IPS-20b (cell line): ENCODE data around the gene SERPINB13.

ENCODE experiments used
- H3K27ac ChIP-seq: one replicate; pipeline ENCODE4 v1.5.1; 2013; ENCODE audit warnings: low read length
- H3K27me3 ChIP-seq: 2 replicates; pipeline ENCODE4 v1.6.1; 2013; ENCODE audit warnings: mild to moderate bottlenecking, low read length, inconsistent platforms; ENCODE audit not compliant: insufficient read depth
- H3K36me3 ChIP-seq: 2 replicates; pipeline ENCODE4 v1.6.1; 2013; ENCODE audit warnings: low read depth, mild to moderate bottlenecking, inconsistent platforms, low read length, moderate library complexity; ENCODE audit not compliant: insufficient read depth
- H3K4me1 ChIP-seq: 2 replicates; pipeline ENCODE4 v1.6.1; 2013; ENCODE audit warnings: mild to moderate bottlenecking, control low read depth, inconsistent platforms, low read length, moderate library complexity; ENCODE audit not compliant: insufficient read depth
- H3K4me3 ChIP-seq: 2 replicates; pipeline ENCODE4 v1.5.1; 2013; ENCODE audit warnings: mild to moderate bottlenecking, low read length, inconsistent platforms
- H3K9ac ChIP-seq: 2 replicates; pipeline ENCODE4 v1.6.1; 2013; ENCODE audit warnings: low read depth, mild to moderate bottlenecking, inconsistent platforms, low read length, moderate library complexity
- H3K9me3 ChIP-seq: 2 replicates; pipeline ENCODE4 v1.6.1; 2013; ENCODE audit warnings: mild to moderate bottlenecking, low read depth, low read length, inconsistent platforms; ENCODE audit not compliant: insufficient read depth

Gene SERPINB13

DNA sequence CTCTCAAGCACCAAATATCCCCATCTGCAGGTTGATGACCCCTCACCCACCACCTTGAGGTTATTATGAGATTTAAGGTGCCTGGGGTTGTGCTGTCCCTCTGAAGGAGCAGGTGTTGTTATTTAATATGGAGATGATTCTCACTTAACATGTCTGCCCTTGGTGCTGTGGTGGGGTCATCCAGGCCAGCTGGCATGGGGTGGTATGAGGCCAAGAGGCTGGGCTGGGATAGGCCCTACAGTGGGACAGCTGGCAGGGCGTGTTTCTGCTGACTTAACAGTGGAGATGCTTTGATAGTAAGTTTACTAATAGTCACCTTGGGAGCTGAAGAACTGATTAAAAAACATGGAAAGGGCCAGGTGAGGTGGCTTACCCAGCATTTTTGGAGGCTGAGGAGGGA, 22.6 kb upstream of the SERPINB13 start:
- Histone ChIP-seq H3K9me3 (no peaks in the 10 kb centered on the region), H3K27me3 (no peaks in the 10 kb centered on the region), H3K27ac (no peak overlapping the region), H3K36me3 (no peaks in the 10 kb centered on the region), H3K9ac (no peak overlapping the region), H3K4me3 (no peak overlapping the region), H3K4me1 (no peaks in the 10 kb centered on the region)

DNA sequence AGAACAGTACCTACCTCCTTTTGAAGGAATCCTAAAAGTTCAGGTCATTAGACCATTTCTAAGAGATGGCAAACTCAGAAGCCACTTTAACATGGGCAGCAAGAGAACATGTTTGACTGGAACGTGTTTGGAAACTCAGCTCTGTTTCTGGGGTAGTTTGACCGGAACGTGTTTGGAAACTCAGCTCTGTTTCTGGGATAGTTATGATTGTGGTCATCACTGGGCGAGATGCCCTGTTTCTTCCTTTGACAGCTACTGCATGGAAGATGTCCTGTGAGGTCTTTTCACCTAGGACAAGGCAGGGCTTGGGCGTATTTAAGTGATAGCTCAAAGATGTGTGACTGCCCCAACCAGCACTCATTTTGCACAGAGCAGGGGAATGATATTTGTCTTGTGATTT, 19.9 kb upstream of the SERPINB13 start:
- no peak overlapping the region for H3K27ac ChIP-seq
- no peaks in the 10 kb centered on the region for H3K9me3 ChIP-seq
- no peaks in the 10 kb centered on the region for H3K27me3 ChIP-seq
- no peak overlapping the region for H3K4me3 ChIP-seq
- no peaks in the 10 kb centered on the region for H3K4me1 ChIP-seq
- no peaks in the 10 kb centered on the region for H3K36me3 ChIP-seq
- no peak overlapping the region for H3K9ac ChIP-seq

DNA sequence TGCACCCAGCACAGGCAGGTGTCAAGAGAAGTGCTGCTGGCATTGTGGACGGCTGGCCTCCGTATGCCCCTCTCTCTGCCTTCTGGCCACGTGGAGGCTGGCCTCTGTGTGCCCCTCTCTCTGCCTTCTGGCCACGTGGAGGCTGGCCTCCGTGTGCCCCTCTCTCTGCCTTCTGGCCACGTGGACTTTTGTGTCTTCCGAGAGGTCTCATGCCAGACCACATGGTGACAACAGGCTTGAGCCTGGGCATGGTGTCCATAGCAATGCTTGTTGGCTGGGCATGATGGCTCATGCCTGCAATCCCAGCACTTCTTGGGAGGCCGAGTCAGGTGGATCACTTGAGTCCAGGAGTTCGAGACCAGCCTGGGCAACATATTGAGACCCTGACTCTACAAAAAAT, 19.3 kb upstream of the SERPINB13 start:
- no peaks in the 10 kb centered on the region for H3K4me1 ChIP-seq
- H3K4me3 ChIP-seq, result no peak overlapping the region
- H3K27ac ChIP-seq, result no peak overlapping the region
- H3K27me3 ChIP-seq, result no peaks in the 10 kb centered on the region
- H3K9ac ChIP-seq, result no peak overlapping the region
- H3K36me3 ChIP-seq, result no peaks in the 10 kb centered on the region
- no peaks in the 10 kb centered on the region for H3K9me3 ChIP-seq

DNA sequence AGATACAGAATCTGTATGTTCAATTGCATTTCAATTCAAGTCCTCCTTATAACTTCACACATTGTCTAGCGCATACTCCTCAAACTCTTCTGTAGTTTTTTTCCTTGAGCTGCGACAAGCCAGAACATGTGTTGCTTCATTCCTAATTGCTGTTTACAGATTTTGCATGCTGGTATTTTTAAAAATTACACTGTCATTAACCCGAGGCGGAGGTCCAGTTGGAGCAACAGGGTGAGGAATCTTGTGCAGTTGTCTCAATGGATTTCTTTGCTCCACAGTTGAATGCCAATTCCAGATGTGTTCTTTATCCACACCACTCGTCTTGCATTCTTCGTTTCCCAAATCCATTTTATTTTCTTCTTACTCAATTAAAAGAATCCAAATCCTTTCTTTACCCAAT, 16.4 kb upstream of the SERPINB13 start:
- Histone ChIP-seq H3K9ac (no peak overlapping the region), H3K9me3 (no peaks in the 10 kb centered on the region), H3K27me3 (no peaks in the 10 kb centered on the region), H3K4me3 (no peak overlapping the region), H3K4me1 (no peaks in the 10 kb centered on the region), H3K27ac (no peak overlapping the region), H3K36me3 (no peaks in the 10 kb centered on the region)

DNA sequence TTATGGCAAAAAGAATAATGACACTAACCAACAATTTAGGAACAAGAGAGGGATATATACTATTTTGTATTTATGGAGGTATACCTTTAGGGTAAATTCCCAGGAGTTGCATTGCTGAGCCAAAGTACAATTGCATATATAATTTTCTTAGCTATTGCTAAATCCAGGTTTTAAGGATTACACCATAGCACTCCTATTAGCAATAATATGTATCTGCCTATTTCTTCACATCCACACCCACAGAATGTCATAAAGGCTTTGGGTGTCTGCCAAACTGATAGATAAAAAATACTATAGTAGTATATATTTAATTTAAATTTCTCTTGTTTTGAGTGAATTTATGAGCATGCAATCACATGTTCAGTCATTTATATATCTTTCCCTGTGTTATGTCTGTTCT, 11.5 kb upstream of the SERPINB13 start:
- H3K27me3 ChIP-seq, result no peaks in the 10 kb centered on the region
- H3K27ac ChIP-seq, result no peak overlapping the region
- no peaks in the 10 kb centered on the region for H3K36me3 ChIP-seq
- H3K4me3 ChIP-seq, result no peak overlapping the region
- no peaks in the 10 kb centered on the region for H3K4me1 ChIP-seq
- no peaks in the 10 kb centered on the region for H3K9me3 ChIP-seq
- H3K9ac ChIP-seq, result no peak overlapping the region

DNA sequence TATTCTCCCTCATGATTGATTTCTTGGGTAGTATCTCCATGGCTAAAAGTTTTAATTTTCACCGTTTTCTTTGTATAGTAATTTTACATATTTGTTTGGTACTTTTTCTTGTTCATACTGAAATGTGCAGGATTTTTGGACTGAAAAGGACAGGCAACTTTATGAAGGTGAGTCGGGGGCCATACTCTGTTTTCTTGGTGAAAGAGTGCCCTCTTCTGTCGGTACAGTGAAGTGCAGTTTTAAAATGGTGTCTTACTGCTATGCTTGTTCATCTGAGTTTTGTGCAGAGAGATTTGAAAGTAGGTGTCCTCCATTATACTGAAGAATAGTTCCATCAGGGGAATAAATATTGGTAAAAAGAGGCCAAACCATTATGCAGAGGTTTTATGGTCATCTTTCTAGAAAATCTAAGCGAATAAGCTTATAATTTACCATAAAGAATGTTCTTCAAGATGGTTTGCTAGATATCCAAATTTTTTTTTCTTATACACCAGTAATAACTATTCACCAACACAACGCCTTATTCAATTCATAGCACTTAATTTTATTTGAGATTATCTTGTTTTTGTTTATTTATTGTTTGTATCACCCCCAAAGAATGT, 8.7 kb upstream of the SERPINB13 start:
- Histone ChIP-seq H3K4me1 (no peaks in the 10 kb centered on the region), H3K27ac (no peak overlapping the region), H3K36me3 (no peaks in the 10 kb centered on the region), H3K4me3 (no peak overlapping the region), H3K9me3 (no peaks in the 10 kb centered on the region), H3K27me3 (no peaks in the 10 kb centered on the region), H3K9ac (no peak overlapping the region)

DNA sequence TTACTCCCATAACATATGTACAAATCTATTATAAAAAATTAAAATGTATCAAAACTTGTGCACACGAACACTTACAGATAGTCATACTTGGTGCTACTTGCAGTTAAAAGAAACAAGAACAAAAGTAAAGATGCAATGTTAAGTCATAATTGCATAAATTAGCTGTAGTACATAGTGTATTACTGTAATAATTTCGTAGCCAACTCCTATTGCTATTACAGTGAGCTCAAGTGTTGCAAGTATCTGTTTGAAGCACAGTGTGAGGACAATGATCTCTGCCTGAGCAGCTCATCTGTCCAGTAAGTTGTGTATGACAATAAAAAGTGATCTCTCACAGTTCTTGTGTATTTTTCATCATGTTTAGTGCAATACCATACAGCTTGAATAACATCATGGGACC, 7.5 kb upstream of the SERPINB13 start:
- no peak overlapping the region for H3K27ac ChIP-seq
- H3K9ac ChIP-seq, result no peak overlapping the region
- no peaks in the 10 kb centered on the region for H3K27me3 ChIP-seq
- no peaks in the 10 kb centered on the region for H3K9me3 ChIP-seq
- H3K36me3 ChIP-seq, result no peaks in the 10 kb centered on the region
- H3K4me3 ChIP-seq, result no peak overlapping the region
- no peaks in the 10 kb centered on the region for H3K4me1 ChIP-seq

DNA sequence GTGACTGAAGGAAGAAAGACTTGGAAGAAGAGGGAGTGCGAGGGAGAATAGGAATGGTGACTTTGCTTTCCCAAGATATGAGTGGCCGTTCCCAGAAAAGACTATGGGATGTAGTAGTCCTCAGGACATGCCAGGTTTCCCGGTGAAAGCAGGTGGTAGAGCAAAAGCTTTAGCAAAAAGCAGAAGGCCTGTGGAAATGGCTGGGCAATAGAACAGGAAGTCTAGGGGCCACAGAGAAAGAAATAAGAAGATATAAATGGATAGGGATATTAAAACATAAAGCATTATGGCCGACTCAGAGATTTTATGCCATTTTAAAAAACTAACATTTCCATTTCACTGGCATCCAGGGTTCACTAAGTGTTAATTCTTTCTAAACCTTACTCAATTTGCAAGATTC, 1.2 kb upstream of the SERPINB13 start:
- no peaks in the 10 kb centered on the region for H3K4me1 ChIP-seq
- H3K9me3 ChIP-seq, result no peaks in the 10 kb centered on the region
- H3K27ac ChIP-seq, result no peak overlapping the region

DNA sequence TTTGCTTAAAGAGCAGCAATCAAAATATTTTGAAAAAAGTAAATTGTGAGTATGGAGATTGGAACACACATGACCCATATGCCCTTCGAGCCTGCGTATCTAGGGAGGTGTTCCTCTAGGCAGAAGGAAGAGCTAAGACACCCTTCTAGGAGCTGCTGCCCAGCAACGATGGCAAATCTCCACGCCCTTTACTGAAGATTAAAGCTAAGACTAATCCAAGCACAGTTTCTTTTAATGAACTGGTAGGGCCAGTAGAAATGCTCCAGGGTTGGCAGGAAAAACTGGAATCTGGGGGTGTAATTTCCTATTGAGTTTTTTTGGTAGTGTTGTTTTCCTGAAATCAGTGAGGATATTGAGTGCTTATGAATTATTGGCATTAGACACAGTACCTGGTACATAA, 712 bp upstream of the SERPINB13 start:
- H3K9ac ChIP-seq, result no peak overlapping the region
- H3K27me3 ChIP-seq, result no peaks in the 10 kb centered on the region
- no peaks in the 10 kb centered on the region for H3K4me1 ChIP-seq
- no peaks in the 10 kb centered on the region for H3K36me3 ChIP-seq
- no peaks in the 10 kb centered on the region for H3K9me3 ChIP-seq
- no peak overlapping the region for H3K4me3 ChIP-seq
- no peak overlapping the region for H3K27ac ChIP-seq

More for the DNA sequence above, 1.2 kb upstream of the SERPINB13 start:
- Histone ChIP-seq H3K9ac (no peak overlapping the region), H3K4me3 (no peak overlapping the region), H3K27me3 (no peaks in the 10 kb centered on the region), H3K36me3 (no peaks in the 10 kb centered on the region)

DNA sequence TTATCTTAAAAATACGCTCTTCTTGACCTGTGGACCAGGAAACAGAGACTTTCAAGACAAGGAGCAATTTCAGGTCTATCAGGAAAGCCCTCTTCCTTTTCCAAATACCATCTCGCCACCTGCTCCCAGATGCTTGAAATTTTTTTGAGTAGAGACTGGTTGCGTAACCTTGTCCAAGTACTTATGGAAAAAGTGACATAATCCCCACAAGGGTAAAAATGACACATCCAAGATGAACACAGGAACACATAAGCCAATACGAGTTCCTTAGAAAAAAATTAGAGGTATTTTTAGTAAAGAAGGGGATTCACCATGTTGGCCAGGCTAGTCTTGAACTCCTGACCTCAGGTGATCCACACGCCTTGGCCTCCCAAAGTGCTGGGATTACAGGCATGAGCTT, 1.8 kb downstream of the SERPINB13 start:
- no peaks in the 10 kb centered on the region for H3K4me1 ChIP-seq
- H3K27ac ChIP-seq, result no peak overlapping the region
- no peaks in the 10 kb centered on the region for H3K9me3 ChIP-seq
- H3K4me3 ChIP-seq, result no peak overlapping the region
- H3K36me3 ChIP-seq, result no peaks in the 10 kb centered on the region
- H3K9ac ChIP-seq, result no peak overlapping the region
- no peaks in the 10 kb centered on the region for H3K27me3 ChIP-seq

DNA sequence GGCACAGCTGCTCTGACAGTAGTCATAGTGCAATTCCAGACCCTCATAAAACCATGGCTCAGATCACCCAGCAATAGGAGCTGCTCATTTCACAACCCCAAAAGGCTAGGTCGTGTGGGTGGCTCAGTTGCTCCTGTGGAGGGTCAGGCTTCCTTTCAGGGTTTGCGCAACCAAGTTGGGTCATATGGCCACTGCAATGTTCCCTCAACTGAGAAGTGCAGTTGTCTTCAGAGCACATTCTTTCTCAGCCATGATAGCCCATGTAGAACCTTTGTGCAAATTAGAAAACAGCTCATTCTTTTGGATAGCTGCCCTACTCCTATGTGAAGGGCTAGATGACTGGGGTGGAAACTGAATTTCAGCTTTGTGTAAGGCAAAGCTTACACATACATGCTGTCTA, 3.2 kb downstream of the SERPINB13 start:
- Histone ChIP-seq H3K27me3 (no peaks in the 10 kb centered on the region), H3K9ac (no peak overlapping the region), H3K9me3 (no peaks in the 10 kb centered on the region), H3K4me1 (no peaks in the 10 kb centered on the region), H3K36me3 (no peaks in the 10 kb centered on the region), H3K27ac (no peak overlapping the region), H3K4me3 (no peak overlapping the region)

DNA sequence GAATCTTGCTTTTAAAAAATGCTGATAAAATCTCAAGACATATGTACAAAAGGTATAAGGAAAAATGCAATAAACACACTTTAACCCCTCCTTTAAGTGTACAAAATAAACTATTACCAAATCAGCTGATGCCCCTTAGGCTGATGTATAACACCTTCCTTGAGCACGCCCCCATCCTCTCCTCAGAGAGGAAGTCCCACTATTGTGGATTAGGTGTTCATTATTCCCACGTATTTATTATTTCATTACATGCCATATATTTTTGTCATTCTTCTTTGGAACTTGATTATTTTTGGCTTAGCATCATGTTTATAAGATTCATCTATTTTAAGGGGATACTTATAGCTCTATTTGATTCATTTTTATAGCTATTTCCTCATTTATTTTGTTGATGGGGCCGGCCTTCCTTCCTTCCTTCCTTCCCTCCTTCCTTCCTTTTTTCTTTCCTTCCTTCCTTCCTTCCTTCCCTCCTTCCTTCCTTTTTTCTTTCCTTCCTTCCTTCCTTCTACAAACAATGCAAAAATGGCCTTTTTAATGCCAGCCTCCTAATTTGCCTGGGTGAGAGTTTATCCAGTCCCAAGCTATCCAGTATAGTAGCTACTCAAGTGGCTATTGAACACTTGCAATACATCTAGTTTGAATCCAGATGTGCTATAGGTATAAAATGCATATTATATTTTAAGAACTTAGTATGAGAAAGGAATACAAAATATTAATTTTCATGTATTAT, 4.0 kb downstream of the SERPINB13 start:
- no peak overlapping the region for H3K4me3 ChIP-seq
- H3K4me1 ChIP-seq, result no peaks in the 10 kb centered on the region
- no peaks in the 10 kb centered on the region for H3K36me3 ChIP-seq
- H3K27me3 ChIP-seq, result no peaks in the 10 kb centered on the region
- H3K27ac ChIP-seq, result no peak overlapping the region
- no peak overlapping the region for H3K9ac ChIP-seq
- H3K9me3 ChIP-seq, result no peaks in the 10 kb centered on the region
